PC-9 (cell line): ENCODE results near the gene LRRC56.

ENCODE experiments used
- CTCF ChIP-seq: fragments of 200-600 bp; sonication (generic); conservative IDR thresholded peaks from 2 replicates; pipeline ENCODE4 v1.6.1; 2017; ENCODE audit warnings: mixed run types, antibody characterized with exemption, mild to moderate bottlenecking, moderate library complexity
- EZH2 ChIP-seq: fragments of 200-600 bp; sonication (generic); IDR thresholded peaks from 2 replicates; pipeline ENCODE4 v1.8.0; 2017; ENCODE audit warnings: antibody characterized with exemption, low read depth

GRCh38 chr11:488579-488978 is 48.7 kb upstream of the LRRC56 start:
- TF ChIP-seq CTCF (no peak), EZH2 (no peak)
